HUES64 (cell line): ENCODE results near the gene TSPAN11.

Experiments used
- H3K27ac ChIP-seq: 2 replicates; pipeline ENCODE4 v1.7.0; 2013; ENCODE audit warnings: low read depth, low read length, inconsistent platforms
- H3K27me3 ChIP-seq: 2 replicates; pipeline ENCODE4 v1.6.1; 2013; ENCODE audit warnings: mild to moderate bottlenecking, low read length; ENCODE audit not compliant: insufficient read depth
- H3K36me3 ChIP-seq: 2 replicates; pipeline ENCODE4 v1.6.1; 2013; ENCODE audit warnings: mild to moderate bottlenecking, low read length; ENCODE audit not compliant: insufficient read depth
- H3K4me1 ChIP-seq: 2 replicates; pipeline ENCODE4 v1.6.1; 2013; ENCODE audit warnings: mild to moderate bottlenecking, low read length, moderate library complexity; ENCODE audit not compliant: insufficient read depth
- H3K4me3 ChIP-seq: 2 replicates; pipeline ENCODE4 v1.5.1; 2013; ENCODE audit warnings: mild to moderate bottlenecking, low read length, moderate library complexity
- H3K9ac ChIP-seq: 2 replicates; pipeline ENCODE4 v1.6.1; 2013; ENCODE audit warnings: mild to moderate bottlenecking, low read depth, low read length
- H3K9me3 ChIP-seq: 2 replicates; pipeline ENCODE4 v1.6.1; 2013; ENCODE audit warnings: low read depth, low read length; ENCODE audit not compliant: insufficient read depth
- whole genome bisulfite sequencing: fragments of 150-250, 120-280 bp; methylation state at CpG from one replicate; pipeline ENCODE4 v1.1.7; 2013; ENCODE audit warnings: missing lambda C conversion rate; 5-methylcytosine and 5-hydroxymethylcytosine counted together

TSPAN11 gene

GRCh38 chr12:31016057-31016456, 89.5 kb downstream of the TSPAN11 start:
- Histone ChIP-seq H3K27ac (no peak overlapping the region), H3K4me3 (no peak overlapping the region), H3K36me3 (no peaks in the 10 kb centered on the region), H3K27me3 (no peaks in the 10 kb centered on the region), H3K4me1 (no peaks in the 10 kb centered on the region), H3K9me3 (no peaks in the 10 kb centered on the region), H3K9ac (no peak overlapping the region)
- WGBS = 93% methylated on average over 9 of the region's 9 CpGs

DNA sequence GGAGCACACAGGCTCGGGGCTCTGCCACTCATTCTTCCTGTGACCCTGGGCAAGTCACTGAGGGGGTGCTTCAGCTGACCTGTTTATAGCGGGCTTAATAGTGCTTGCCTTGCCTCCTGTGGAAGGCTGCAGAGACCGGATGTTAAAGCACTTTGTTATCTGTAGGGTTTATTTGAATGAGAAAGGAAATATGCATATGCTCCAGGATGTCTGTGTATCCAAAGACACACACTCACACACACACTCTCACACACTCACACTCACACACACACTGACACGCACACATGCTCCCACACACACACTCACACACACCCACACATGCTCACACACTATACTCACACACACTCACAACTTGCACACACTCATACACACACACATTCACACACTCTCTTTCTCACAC, 91.0 kb downstream of the TSPAN11 start:
- WGBS = 74% methylated on average over 4 of the region's 4 CpGs
- Histone ChIP-seq H3K27ac (no peak overlapping the region), H3K27me3 (no peaks in the 10 kb centered on the region), H3K9ac (no peak overlapping the region), H3K4me1 (no peaks in the 10 kb centered on the region), H3K4me3 (no peak overlapping the region), H3K9me3 (0 out of 2 replicates have a peak, but pooled peaks cover 3% of the 10 kb centered on the region), H3K36me3 (no peaks in the 10 kb centered on the region)

- Histone ChIP-seq H3K9ac (no peak overlapping the region), H3K9me3 (0 out of 2 replicates have a peak, but pooled peaks cover 3% of the 10 kb centered on the region), H3K4me3 (no peak overlapping the region), H3K27me3 (no peaks in the 10 kb centered on the region), H3K36me3 (no peaks in the 10 kb centered on the region), H3K4me1 (no peaks in the 10 kb centered on the region), H3K27ac (no peak overlapping the region)
- WGBS = 94% methylated on average over 3 of the region's 3 CpGs
Measured at GRCh38 chr12:31018106-31018789, 91.7 kb downstream of the TSPAN11 start.

- no peaks in the 10 kb centered on the region for H3K4me1 ChIP-seq
- no peak overlapping the region for H3K4me3 ChIP-seq
- H3K27ac ChIP-seq = no peak overlapping the region
- H3K9me3 ChIP-seq = 0 out of 2 replicates have a peak, but pooled peaks cover 3% of the 10 kb centered on the region
- 95% methylated on average over 5 of the region's 6 CpGs for WGBS
- no peaks in the 10 kb centered on the region for H3K36me3 ChIP-seq
- no peaks in the 10 kb centered on the region for H3K27me3 ChIP-seq
- no peak overlapping the region for H3K9ac ChIP-seq
Measured at GRCh38 chr12:31018790-31019505, 92.4 kb downstream of the TSPAN11 start.

- no peak overlapping the region for H3K4me3 ChIP-seq
- H3K9me3 ChIP-seq = 0 out of 2 replicates have a peak, but pooled peaks cover 3% of the 10 kb centered on the region
- H3K36me3 ChIP-seq = no peaks in the 10 kb centered on the region
- no peaks in the 10 kb centered on the region for H3K27me3 ChIP-seq
- no peaks in the 10 kb centered on the region for H3K4me1 ChIP-seq
- H3K9ac ChIP-seq = no peak overlapping the region
- WGBS = 95% methylated on average over 6 of the region's 6 CpGs
- H3K27ac ChIP-seq = no peak overlapping the region
Measured at GRCh38 chr12:31019561-31019960, 93.0 kb downstream of the TSPAN11 start.

DNA sequence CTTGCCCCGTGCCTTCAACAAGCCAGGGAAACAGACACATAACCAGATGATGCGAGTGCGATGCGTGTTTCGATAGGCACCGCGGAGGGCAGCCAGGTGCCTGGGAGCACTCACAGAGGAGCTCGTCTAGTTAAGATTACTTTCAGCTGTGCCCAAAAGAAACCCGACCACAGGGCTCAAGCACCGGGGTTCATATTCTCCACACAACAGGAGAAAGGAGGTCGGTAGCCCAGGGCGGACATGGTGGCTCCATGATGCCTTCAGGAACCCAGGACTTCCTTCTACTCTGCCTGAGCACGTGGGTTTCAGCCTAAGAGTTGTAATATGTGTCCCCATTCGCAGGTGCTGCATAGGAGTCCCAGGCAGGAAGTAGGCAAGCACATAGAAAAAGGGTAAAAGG, 93.4 kb downstream of the TSPAN11 start:
- no peak overlapping the region for H3K9ac ChIP-seq
- H3K9me3 ChIP-seq = 0 out of 2 replicates have a peak, but pooled peaks cover 3% of the 10 kb centered on the region
- no peaks in the 10 kb centered on the region for H3K27me3 ChIP-seq
- no peaks in the 10 kb centered on the region for H3K4me1 ChIP-seq
- H3K27ac ChIP-seq = no peak overlapping the region
- WGBS = 88% methylated on average over 14 of the region's 14 CpGs
- no peak overlapping the region for H3K4me3 ChIP-seq
- no peaks in the 10 kb centered on the region for H3K36me3 ChIP-seq

DNA sequence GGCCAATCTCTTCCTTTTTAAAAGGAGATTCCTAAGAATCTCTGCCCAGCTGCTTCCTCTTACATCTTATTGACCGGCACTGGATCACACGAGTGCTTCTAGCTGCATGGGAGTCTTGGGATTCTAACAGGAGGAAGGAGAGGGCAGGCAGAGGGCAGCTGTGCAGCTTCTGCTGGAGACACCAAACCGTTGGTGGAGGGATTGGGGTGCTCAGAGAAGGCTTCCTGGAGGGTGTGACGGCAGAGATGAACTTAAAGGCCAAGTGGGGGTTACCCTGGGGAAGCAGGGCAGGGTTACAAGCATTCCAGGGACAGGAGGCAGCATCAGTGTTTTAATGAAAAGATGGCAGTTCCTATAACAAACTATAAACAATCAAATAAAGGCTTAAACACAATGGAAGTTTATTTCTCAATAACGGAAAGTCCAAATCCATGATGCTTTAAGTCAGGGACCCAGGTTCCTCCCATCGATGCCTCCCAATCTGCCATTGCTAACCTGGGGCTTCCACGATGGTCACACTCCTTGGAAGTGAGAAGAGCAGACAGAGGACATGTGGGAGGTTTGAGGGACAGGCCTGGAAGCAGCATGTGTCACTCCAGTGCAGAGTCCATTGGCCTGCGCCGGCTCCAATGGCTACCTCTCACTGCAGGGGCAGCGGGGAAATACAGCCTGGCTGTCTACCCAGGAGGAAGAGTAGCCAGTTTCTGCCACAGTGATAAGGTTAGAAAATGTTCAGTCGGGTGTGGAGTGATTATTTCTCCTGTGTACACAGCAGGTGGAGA, 94.0 kb downstream of the TSPAN11 start:
- WGBS = 92% methylated on average over 11 of the region's 11 CpGs
- no peak overlapping the region for H3K9ac ChIP-seq
- H3K36me3 ChIP-seq = no peaks in the 10 kb centered on the region
- H3K9me3 ChIP-seq = 0 out of 2 replicates have a peak, but pooled peaks cover 3% of the 10 kb centered on the region
- H3K27ac ChIP-seq = no peak overlapping the region
- no peaks in the 10 kb centered on the region for H3K27me3 ChIP-seq
- no peak overlapping the region for H3K4me3 ChIP-seq
- no peaks in the 10 kb centered on the region for H3K4me1 ChIP-seq

- no peak overlapping the region for H3K9ac ChIP-seq
Measured at GRCh38 chr12:31021181-31021580, 94.6 kb downstream of the TSPAN11 start.

DNA sequence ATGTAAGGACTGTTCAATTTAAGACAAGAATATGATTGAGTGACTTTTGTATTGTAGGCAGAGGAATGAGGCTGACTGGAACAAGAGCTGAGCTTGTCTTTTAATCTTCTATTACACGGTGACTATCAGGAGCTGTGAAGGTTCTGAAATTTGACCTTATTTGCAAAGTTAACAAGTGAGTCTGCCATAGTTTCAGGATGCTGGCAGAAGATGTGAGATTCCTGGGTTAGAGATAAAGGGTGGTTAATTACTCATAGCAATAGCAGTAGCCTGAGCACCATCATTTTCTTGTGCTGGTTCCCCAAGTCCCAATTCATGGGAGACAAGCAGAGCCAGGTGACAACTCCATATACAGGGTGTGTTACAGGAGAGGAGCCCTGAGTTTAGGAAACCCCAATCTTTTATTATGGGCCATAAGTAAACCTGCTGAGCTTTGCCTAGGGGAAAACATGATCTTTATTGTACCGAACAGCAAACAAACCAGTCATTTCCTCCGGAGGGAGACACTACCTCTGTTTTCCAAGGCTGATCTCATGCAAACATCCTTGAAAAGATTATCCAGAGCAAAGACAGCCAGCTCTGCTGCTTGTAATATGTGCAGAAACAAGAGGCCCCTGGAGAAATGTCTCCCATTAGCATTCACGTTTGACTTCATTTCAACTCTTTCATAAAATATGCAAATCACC, 95.4 kb downstream of the TSPAN11 start:
- Histone ChIP-seq H3K9ac (no peak overlapping the region), H3K4me3 (no peak overlapping the region), H3K36me3 (no peaks in the 10 kb centered on the region), H3K27me3 (no peaks in the 10 kb centered on the region), H3K4me1 (no peaks in the 10 kb centered on the region), H3K27ac (no peak overlapping the region), H3K9me3 (peaks cover 6% of the 10 kb centered on the region; the same call in 1 of the 2 replicates)
- 78% methylated on average over 4 of the region's 4 CpGs for WGBS

More at GRCh38 chr12:31021181-31021580, 94.6 kb downstream of the TSPAN11 start:
- no peaks in the 10 kb centered on the region for H3K36me3 ChIP-seq
- H3K27me3 ChIP-seq = no peaks in the 10 kb centered on the region
- 0 out of 2 replicates have a peak, but pooled peaks cover 3% of the 10 kb centered on the region for H3K9me3 ChIP-seq
- H3K4me3 ChIP-seq = no peak overlapping the region
- H3K4me1 ChIP-seq = no peaks in the 10 kb centered on the region
- 89% methylated on average over 3 of the region's 3 CpGs for WGBS
- no peak overlapping the region for H3K27ac ChIP-seq

GRCh38 chr12:31023271-31023724, 96.8 kb downstream of the TSPAN11 start:
- Histone ChIP-seq H3K9me3 (peaks cover 12% of the 10 kb centered on the region; the same call in 1 of the 2 replicates), H3K36me3 (no peaks in the 10 kb centered on the region), H3K4me1 (no peaks in the 10 kb centered on the region), H3K27ac (no peak overlapping the region), H3K9ac (no peak overlapping the region), H3K4me3 (no peak overlapping the region), H3K27me3 (no peaks in the 10 kb centered on the region)
- WGBS = 87% methylated on average over 11 of the region's 11 CpGs
